Adipocyte (in vitro differentiated cells): ENCODE measurements around the gene VPREB3.
A peak's percentile ranks its signal among the peaks of the same experiment; 100 is the strongest.

Source experiments
- DNase-seq: peaks from one replicate; pipeline ENCODE4 v3.0.0-alpha.2; 2015; ENCODE audit warnings: low read depth
- H3K27me3 ChIP-seq: replicated peaks from 2 replicates; pipeline ENCODE4 v1.7.0; 2013; ENCODE audit warnings: mild to moderate bottlenecking, low read length, moderate library complexity; ENCODE audit not compliant: control insufficient read depth, insufficient read depth
- H3K36me3 ChIP-seq: 2 replicates; pipeline ENCODE4 v1.7.0; 2013; ENCODE audit warnings: low read length, mild to moderate bottlenecking, moderate library complexity; ENCODE audit not compliant: control insufficient read depth, insufficient read depth, severe bottlenecking
- H3K4me1 ChIP-seq: 2 replicates; pipeline ENCODE4 v1.7.0; 2013; ENCODE audit warnings: mild to moderate bottlenecking, low read length, moderate library complexity; ENCODE audit not compliant: control insufficient read depth, insufficient read depth
- H3K4me3 ChIP-seq: 2 replicates; pipeline ENCODE4 v1.7.0; 2013; ENCODE audit warnings: mild to moderate bottlenecking, low read length, moderate library complexity
- H3K9ac ChIP-seq: 2 replicates; pipeline ENCODE4 v1.7.0; 2013; ENCODE audit warnings: mild to moderate bottlenecking, low read length, moderate library complexity
- H3K9me3 ChIP-seq: 2 replicates; pipeline ENCODE4 v1.7.0; 2013; ENCODE audit warnings: mild to moderate bottlenecking, low read length, moderate library complexity; ENCODE audit not compliant: control insufficient read depth

Gene VPREB3

DNA sequence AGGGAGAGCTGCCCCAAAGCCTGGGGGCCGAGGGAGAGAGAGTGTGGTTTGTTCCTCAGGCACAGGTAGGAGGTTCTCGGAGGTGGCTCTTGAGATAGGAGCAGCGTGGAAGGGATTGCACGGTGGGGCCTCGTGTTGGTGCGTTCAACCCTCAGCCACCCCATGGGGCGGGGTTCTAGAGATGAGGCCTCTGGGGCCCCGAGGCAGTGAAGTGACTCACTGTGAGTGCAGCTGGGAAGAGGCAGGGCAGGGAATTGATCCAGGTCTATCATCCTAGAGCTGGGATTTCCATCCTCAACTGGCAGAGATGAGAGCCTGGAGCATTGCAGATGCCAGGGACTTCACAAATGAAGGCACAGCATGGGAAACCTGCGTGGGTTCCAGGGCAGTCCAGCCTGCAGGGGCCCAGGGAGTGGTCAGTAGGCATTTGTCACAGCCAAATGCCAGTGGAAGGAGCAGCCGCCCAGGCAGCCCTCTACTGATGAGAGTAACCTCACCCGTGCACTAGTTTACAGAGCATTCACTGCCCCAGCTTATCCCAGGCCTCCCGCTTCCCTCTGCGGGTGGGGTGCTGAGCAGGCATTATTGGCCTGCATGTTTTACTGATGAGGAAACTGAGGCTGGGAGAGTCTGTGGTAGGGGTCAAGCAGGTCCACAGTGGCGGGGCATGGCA, 27.4 kb upstream of the VPREB3 start:
- H3K9me3 ChIP-seq: no peaks in the 10 kb centered on the region
- peak; percentile 85 for DNase-seq

DNA sequence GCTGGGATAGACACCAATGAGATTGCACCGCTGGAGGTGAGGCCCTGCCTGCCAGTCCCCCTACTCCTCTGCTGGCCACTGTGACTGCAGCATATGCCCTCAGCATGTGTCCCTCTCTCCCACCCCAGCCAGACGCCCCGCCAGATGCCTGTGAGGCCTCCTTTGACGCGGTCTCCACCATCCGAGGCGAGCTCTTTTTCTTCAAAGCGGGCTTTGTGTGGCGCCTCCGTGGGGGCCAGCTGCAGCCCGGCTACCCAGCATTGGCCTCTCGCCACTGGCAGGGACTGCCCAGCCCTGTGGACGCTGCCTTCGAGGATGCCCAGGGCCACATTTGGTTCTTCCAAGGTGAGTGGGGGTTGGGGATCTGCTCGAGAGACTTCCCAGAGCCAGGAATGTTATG, 26.8 kb upstream of the VPREB3 start:
- Histone ChIP-seq H3K4me1 (peaks cover 16% of the 10 kb centered on the region), H3K27me3 (peaks cover 2% of the 10 kb centered on the region), H3K4me3 (no peak overlapping the region), H3K9me3 (no peaks in the 10 kb centered on the region), H3K36me3 (no peaks in the 10 kb centered on the region), H3K9ac (peak overlapping the region; percentile 4)
- DNase-seq: no peak

More for the DNA sequence above, 27.4 kb upstream of the VPREB3 start:
- Histone ChIP-seq H3K36me3 (no peaks in the 10 kb centered on the region), H3K4me3 (no peak overlapping the region), H3K9ac (peak overlapping the region; percentile 4), H3K27me3 (peaks cover 2% of the 10 kb centered on the region), H3K4me1 (peaks cover 22% of the 10 kb centered on the region)

DNA sequence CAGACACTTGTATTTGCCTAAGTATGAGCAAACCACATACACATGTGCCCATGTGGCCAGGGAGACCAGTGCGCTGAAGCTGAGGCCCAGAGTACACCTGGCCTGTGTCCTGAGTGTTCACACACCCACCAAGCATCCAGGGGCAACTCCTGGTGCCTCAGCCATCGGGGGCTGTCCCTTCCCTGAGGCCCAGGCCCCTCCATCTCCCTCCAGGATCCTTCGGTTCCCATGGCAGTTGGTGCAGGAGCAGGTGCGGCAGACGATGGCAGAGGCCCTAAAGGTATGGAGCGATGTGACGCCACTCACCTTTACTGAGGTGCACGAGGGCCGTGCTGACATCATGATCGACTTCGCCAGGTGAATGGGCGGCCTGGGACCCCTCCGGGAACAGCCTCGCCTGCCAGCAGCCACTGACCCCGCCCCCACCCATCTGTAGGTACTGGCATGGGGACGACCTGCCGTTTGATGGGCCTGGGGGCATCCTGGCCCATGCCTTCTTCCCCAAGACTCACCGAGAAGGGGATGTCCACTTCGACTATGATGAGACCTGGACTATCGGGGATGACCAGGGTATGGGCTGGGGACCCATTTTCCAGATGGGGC, 26.0 kb upstream of the VPREB3 start:
- DNase-seq: no peak
- peaks cover 17% of the 10 kb centered on the region for H3K4me1 ChIP-seq
- no peaks in the 10 kb centered on the region for H3K9me3 ChIP-seq
- peaks cover 2% of the 10 kb centered on the region for H3K27me3 ChIP-seq
- no peak overlapping the region for H3K9ac ChIP-seq
- H3K4me3 ChIP-seq: no peak overlapping the region
- H3K36me3 ChIP-seq: no peaks in the 10 kb centered on the region

DNA sequence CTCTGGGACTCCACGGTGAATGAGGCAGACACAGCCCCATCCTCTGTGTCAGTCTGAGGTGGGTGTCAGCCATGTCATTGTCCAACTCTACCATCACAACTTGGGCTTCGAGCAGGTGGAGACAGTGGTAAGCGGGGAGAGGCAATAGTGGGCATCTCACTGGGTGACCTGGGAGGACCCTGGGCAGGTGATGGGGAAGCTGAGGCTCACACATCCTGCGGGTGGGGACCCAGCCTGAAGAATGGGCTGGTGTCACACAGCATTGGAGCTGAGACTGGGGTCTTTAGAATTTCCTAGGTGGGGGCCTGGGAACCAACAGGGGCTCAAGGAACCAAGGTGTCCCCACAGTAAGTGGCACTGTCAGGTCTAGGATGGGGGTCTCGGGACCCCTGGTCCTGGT, 25.5 kb upstream of the VPREB3 start:
- no peaks in the 10 kb centered on the region for H3K36me3 ChIP-seq
- no peak overlapping the region for H3K4me3 ChIP-seq
- H3K9me3 ChIP-seq: no peaks in the 10 kb centered on the region
- no peak for DNase-seq
- H3K27me3 ChIP-seq: peaks cover 2% of the 10 kb centered on the region
- H3K4me1 ChIP-seq: peaks cover 21% of the 10 kb centered on the region
- no peak overlapping the region for H3K9ac ChIP-seq

DNA sequence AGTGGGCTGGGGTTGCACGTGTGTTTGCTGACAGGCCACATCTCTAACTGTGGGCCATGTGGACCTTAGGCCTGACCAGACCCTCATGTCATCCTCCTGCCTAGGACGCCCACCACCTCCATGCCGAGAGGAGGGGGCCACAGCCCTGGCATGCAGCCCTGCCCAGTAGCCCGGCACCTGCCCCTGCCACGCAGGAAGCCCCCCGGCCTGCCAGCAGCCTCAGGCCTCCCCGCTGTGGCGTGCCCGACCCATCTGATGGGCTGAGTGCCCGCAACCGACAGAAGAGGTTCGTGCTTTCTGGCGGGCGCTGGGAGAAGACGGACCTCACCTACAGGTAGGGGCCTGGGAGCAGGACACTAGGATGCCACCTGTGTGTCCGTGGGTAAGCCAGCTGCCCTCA, 24.9 kb upstream of the VPREB3 start:
- Histone ChIP-seq H3K9ac (no peak overlapping the region), H3K27me3 (peaks cover 2% of the 10 kb centered on the region), H3K9me3 (no peaks in the 10 kb centered on the region), H3K4me3 (no peak overlapping the region), H3K36me3 (no peaks in the 10 kb centered on the region), H3K4me1 (peaks cover 26% of the 10 kb centered on the region)
- no peak for DNase-seq

DNA sequence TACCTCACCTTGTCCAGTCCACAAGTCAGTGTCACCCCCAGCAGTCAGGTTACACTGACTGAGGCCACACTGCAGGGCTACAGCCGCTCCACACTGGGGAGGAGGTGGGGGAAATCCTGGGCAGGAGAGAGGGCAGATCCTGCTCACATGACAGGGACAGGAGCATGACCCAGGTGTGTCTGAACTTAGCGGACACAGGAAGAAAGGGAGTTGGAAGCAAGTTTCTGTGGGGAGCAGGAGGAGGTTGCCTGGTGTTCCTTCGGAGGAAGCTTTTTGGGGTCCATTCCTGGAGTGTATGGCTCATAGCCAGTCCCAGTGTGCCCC, 24.3 kb upstream of the VPREB3 start:
- no peak for DNase-seq
- H3K4me1 ChIP-seq: peaks cover 28% of the 10 kb centered on the region
- H3K9me3 ChIP-seq: no peaks in the 10 kb centered on the region
- H3K27me3 ChIP-seq: peaks cover 2% of the 10 kb centered on the region
- no peak overlapping the region for H3K9ac ChIP-seq
- H3K4me3 ChIP-seq: no peak overlapping the region
- no peaks in the 10 kb centered on the region for H3K36me3 ChIP-seq

DNA sequence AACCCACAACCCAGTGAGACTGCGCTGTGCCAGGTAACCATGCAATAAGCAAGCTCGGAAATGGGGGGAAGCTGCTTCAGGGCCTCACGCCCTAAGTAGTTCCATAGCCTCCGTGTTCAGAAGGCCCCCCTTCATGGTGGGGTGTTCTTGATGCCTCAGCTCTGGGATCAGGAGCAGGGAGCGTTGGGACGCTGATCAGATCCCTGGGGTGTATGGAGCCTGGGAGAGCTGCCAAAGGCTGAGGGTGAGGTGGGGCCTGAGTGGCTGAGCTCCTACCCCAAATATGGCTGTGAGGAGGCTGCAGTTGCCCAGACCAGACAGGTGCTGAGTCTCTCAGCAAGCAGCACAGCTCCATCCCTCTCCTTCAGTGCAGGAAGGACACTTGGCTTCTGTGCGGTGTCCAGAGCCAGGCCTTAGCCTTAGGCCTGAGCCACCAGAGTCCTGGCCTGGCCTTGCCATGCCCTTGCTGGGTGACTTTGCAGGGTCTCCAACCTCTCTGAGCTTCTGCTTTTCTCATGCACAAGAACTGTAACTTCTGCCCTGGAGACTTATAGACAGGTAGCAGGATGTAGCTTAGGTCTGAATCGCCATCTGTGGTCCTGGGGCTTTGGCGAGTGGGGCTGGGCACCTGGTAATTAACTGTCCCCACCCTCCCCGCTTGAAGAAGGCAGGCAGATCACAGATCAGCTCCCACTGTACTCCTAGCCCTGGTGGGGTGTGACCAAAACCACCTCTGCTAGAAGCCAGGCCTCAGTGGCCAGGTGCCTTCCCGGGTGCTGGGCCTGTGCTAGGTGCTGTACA, 23.8 kb upstream of the VPREB3 start:
- H3K27me3 ChIP-seq: peaks cover 2% of the 10 kb centered on the region
- no peak for DNase-seq
- no peaks in the 10 kb centered on the region for H3K36me3 ChIP-seq
- peaks cover 28% of the 10 kb centered on the region for H3K4me1 ChIP-seq
- no peaks in the 10 kb centered on the region for H3K9me3 ChIP-seq
- H3K4me3 ChIP-seq: no peak overlapping the region
- no peak overlapping the region for H3K9ac ChIP-seq

DNA sequence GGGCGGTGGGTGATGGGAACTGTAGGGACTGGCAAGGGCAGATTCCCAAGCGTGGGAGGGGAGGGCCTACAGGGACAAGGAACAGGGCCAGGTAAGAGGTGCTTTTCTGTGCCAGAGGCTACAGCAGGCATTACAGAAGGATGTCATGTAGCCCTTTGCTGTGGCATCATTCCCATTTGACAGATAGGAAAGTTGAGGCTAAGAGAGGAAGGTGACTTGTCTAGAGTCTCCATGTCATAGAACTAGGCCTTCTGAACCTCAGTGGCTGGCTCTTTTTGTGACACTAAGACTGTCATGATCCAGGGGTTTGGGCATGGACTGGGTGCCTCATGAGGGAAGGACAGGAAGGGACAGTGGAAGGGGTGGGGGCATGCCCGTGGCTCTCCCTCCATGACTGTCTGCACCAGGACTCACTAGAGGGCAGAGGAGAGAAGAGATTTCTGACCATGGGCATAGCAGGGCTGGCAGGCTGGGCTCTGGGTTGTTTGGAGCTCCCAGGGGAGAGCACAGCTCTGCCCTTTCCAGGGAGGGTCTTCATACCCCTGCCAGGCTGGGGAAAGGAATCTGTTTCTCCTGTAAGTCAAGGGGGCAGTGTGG, 21.7 kb upstream of the VPREB3 start:
- Histone ChIP-seq H3K9ac (no peak overlapping the region), H3K9me3 (no peaks in the 10 kb centered on the region), H3K4me1 (peaks cover 16% of the 10 kb centered on the region), H3K27me3 (no peaks in the 10 kb centered on the region), H3K4me3 (no peak overlapping the region), H3K36me3 (no peaks in the 10 kb centered on the region)
- no peak for DNase-seq

DNA sequence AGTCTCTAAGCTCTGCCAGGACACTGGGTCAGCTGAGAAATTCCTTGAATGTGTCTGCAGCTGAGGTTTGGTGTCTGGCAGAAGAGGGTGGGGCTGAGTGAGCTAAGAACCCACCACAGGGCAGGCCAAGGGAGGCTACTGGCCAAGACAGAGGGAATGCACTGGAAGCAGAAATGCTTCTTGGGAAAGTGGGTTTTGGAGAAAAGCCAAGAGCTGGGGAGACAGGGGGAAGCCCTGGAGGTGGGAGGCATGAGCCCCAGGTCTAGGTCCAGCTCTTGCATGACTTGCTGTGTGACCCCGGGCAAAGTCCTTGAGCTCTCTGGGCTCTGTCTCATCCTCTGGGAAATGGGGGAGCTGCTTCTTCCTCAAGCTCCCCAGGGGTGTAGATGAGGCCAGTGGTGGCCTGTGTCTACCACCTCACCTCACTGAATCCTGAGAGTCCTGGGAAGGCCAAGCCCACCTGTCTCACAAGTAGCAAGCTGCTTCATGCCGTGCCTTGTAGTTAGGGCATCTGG, 20.8 kb upstream of the VPREB3 start:
- H3K4me1 ChIP-seq: peaks cover 16% of the 10 kb centered on the region
- peak; percentile 71 for DNase-seq
- H3K4me3 ChIP-seq: no peak overlapping the region
- no peak overlapping the region for H3K9ac ChIP-seq
- H3K27me3 ChIP-seq: no peaks in the 10 kb centered on the region
- H3K36me3 ChIP-seq: no peaks in the 10 kb centered on the region
- H3K9me3 ChIP-seq: no peaks in the 10 kb centered on the region

DNA sequence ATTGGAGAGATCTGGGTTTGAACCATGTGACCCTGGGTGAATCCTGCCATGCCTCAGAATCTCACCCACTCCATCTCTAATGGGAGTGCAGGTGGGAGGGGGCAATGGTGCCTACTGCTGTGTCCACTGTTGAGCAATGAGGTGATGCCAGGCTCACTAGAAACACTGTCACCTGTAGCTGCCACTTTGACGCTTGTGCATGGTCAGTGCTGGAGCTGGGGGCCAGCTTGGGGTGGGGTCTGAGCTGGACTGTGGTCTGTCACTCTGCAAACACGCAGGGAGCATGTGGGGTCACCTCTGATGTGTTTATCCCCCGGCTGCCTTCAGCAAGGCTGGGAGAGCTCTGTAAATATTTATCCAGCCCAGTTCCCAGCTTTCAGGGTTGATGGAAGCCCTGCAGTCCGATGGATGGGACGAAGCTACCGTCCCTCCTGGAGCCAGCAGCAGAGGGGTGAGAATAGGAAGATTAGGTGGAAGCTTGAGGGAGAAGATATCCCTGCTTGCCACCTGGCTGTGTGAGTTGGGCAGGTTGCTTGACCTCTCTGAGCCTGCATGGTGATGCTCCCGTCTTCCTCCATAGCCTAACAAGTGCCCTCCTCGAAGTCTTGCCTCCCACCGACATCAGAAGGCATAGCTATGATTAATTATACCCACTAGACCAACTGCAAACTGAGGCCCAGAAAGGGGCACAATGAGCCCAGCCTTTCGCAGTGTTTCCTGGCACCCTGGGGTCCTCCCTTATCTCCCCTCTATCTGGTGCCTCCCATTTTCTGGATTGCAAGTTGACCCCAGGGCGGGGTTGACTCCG, 20.1 kb upstream of the VPREB3 start:
- Histone ChIP-seq H3K9ac (no peak overlapping the region), H3K9me3 (no peaks in the 10 kb centered on the region), H3K4me1 (peaks cover 16% of the 10 kb centered on the region), H3K27me3 (no peaks in the 10 kb centered on the region), H3K36me3 (no peaks in the 10 kb centered on the region), H3K4me3 (no peak overlapping the region)
- no peak for DNase-seq
